DND-41 (cell line): ENCODE results near the gene POLR1F.

Experiments used
- ATAC-seq: fragments of 200-7000 bp; cut with Tn5 transposase; 3 replicates; pipeline ENCODE4 v1.9.1; 2021; ENCODE audit warnings: low read depth; ENCODE audit not compliant: insufficient read depth
- DNase-seq: peaks from one replicate; pipeline ENCODE4 v3.0.0-alpha.2; 2020
- H2AFZ ChIP-seq: 2 replicates; pipeline ENCODE4 v1.6.0; 2012; ENCODE audit warnings: low read depth, low read length
- H3K27ac ChIP-seq: 2 replicates; pipeline ENCODE4 v1.5.1; 2012; ENCODE audit warnings: low read length, inconsistent platforms
- H3K27me3 ChIP-seq: fragments of 200-600 bp; sonication (generic); 2 replicates; pipeline ENCODE4 v1.6.0; 2012; ENCODE audit warnings: low read length, mild to moderate bottlenecking, inconsistent platforms; ENCODE audit not compliant: insufficient read depth, poor library complexity
- H3K36me3 ChIP-seq: 2 replicates; pipeline ENCODE4 v1.5.1; 2012; ENCODE audit warnings: low read length, inconsistent platforms; ENCODE audit not compliant: insufficient read depth
- H3K4me1 ChIP-seq: 2 replicates; pipeline ENCODE4 v1.5.1; 2012; ENCODE audit warnings: mild to moderate bottlenecking, low read length; ENCODE audit not compliant: insufficient read depth
- H3K4me2 ChIP-seq: 2 replicates; pipeline ENCODE4 v1.6.0; 2012; ENCODE audit warnings: mild to moderate bottlenecking, moderate library complexity, low read length, inconsistent platforms; ENCODE audit not compliant: insufficient read depth
- H3K4me3 ChIP-seq, 2 experiments: fragments of 200-600 bp in 1 of 2; shearing (Covaris generic) in 1 of 2; 2 replicates each; pipeline ENCODE4 v1.5.1; 2012 to 2016; ENCODE audit warnings: inconsistent platforms in 2 of 2, low read length in 2 of 2, mild to moderate bottlenecking in 2 of 2, low read depth in 1 of 2, moderate library complexity in 1 of 2
- H3K79me2 ChIP-seq: 2 replicates; pipeline ENCODE4 v1.6.0; 2012; ENCODE audit warnings: low read length, inconsistent platforms; ENCODE audit not compliant: insufficient read depth
- H3K9ac ChIP-seq: 2 replicates; pipeline ENCODE4 v1.6.0; 2012; ENCODE audit warnings: low read depth, mild to moderate bottlenecking, inconsistent platforms, low read length, moderate library complexity
- H3K9me3 ChIP-seq: 2 replicates; pipeline ENCODE4 v1.5.1; 2012; ENCODE audit warnings: low read length, moderate library complexity, mild to moderate bottlenecking, inconsistent platforms; ENCODE audit not compliant: insufficient read depth, severe bottlenecking
- H4K20me1 ChIP-seq: 2 replicates; pipeline ENCODE4 v1.6.0; 2012; ENCODE audit warnings: low read length; ENCODE audit not compliant: insufficient read depth
- EZH2 ChIP-seq: IDR thresholded peaks from 3 replicates; pipeline ENCODE4 v1.6.1; 2012; ENCODE audit warnings: borderline replicate concordance, low read depth, mild to moderate bottlenecking, moderate library complexity, low read length, inconsistent platforms; ENCODE audit not compliant: severe bottlenecking
- TF ChIP-seq, protein P1 (sequence below): IDR thresholded peaks from 2 replicates; pipeline ENCODE4 v1.5.1; 2012; ENCODE audit warnings: borderline replicate concordance, low read length, moderate library complexity, mild to moderate bottlenecking; ENCODE audit not compliant: poor library complexity, severe bottlenecking; ENCODE audit errors: extremely low read depth

Gene POLR1F

DNA sequence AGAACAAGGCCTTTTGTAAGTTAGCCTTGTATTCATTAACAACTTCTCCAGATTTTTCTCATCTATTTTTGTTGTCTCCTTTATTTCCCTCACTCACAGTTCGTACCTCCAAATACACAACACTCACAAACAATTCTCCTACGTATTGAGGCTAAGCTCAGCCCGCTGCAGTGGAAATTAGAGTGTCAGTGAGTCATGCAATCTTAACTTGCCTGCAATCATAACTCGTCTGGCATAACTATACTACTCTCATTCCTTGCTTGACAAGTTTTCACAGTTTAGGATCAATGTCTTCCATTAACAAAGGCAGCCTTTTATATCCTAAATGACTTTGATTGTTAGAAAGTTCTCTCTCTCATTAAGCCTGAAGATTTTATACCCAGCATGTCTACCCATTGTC, 40.8 kb upstream of the POLR1F start:
- Histone ChIP-seq H3K4me2 (no peak overlapping the region), H3K36me3 (no peaks in the 10 kb centered on the region), H3K27ac (no peak overlapping the region), H3K4me3 (no peak overlapping the region), H3K79me2 (no peaks in the 10 kb centered on the region), H3K9me3 (no peaks in the 10 kb centered on the region), H4K20me1 (no peaks in the 10 kb centered on the region), H3K4me1 (no peaks in the 10 kb centered on the region), H3K9ac (no peak overlapping the region), H3K27me3 (no peaks in the 10 kb centered on the region), H2AFZ (no peak overlapping the region)
- no peak for TF ChIP-seq EZH2
- TF ChIP-seq, protein P1, sequence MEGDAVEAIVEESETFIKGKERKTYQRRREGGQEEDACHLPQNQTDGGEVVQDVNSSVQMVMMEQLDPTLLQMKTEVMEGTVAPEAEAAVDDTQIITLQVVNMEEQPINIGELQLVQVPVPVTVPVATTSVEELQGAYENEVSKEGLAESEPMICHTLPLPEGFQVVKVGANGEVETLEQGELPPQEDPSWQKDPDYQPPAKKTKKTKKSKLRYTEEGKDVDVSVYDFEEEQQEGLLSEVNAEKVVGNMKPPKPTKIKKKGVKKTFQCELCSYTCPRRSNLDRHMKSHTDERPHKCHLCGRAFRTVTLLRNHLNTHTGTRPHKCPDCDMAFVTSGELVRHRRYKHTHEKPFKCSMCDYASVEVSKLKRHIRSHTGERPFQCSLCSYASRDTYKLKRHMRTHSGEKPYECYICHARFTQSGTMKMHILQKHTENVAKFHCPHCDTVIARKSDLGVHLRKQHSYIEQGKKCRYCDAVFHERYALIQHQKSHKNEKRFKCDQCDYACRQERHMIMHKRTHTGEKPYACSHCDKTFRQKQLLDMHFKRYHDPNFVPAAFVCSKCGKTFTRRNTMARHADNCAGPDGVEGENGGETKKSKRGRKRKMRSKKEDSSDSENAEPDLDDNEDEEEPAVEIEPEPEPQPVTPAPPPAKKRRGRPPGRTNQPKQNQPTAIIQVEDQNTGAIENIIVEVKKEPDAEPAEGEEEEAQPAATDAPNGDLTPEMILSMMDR, result no peak
- ATAC-seq (no peak), DNase-seq (no peak)

GRCh38 chr7:19747740-19748339, 39.0 kb upstream of the POLR1F start:
- ATAC-seq (peak; percentile 45; the same call in 1 of the 3 replicates), DNase-seq (no peak)
- H3K4me2 ChIP-seq, result no peak overlapping the region
- no peaks in the 10 kb centered on the region for H3K27me3 ChIP-seq
- no peak overlapping the region for H3K27ac ChIP-seq
- TF ChIP-seq EZH2, result no peak
- TF ChIP-seq, protein P1, result peak; percentile 54
- no peaks in the 10 kb centered on the region for H3K36me3 ChIP-seq
- no peaks in the 10 kb centered on the region for H3K4me1 ChIP-seq
- H2AFZ ChIP-seq, result no peak overlapping the region
- H3K9me3 ChIP-seq, result no peaks in the 10 kb centered on the region
- H3K4me3 ChIP-seq, result no peak overlapping the region
- no peaks in the 10 kb centered on the region for H3K79me2 ChIP-seq
- H4K20me1 ChIP-seq, result no peaks in the 10 kb centered on the region
- H3K9ac ChIP-seq, result no peak overlapping the region

DNA sequence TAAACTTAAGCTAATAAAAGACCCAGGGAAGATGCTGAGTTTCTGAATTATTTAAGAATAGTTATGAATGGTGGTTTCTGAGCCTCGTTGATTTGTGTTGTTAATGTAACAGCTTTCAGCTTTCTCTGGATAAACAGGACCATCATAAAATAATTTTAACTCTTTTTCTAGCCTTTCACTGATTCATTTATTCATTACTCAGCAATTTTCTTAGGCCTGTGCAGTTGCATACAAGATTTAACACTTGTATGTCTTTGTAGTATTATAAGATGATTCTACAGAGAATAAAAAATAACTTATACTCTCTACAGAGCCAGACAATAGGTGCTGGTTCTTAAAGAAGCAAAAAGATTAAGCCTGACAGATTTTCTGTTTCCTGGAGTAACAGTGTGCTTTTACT, 35.2 kb upstream of the POLR1F start:
- Histone ChIP-seq H3K27ac (no peak overlapping the region), H3K4me2 (no peak overlapping the region), H3K27me3 (no peaks in the 10 kb centered on the region), H3K4me3 (no peak overlapping the region), H2AFZ (no peak overlapping the region), H4K20me1 (no peaks in the 10 kb centered on the region), H3K9me3 (no peaks in the 10 kb centered on the region), H3K79me2 (no peaks in the 10 kb centered on the region), H3K9ac (no peak overlapping the region), H3K36me3 (no peaks in the 10 kb centered on the region), H3K4me1 (no peaks in the 10 kb centered on the region)
- ATAC-seq, result no peak
- DNase-seq, result no peak
- no peak for TF ChIP-seq EZH2
- TF ChIP-seq, protein P1, result no peak

DNA sequence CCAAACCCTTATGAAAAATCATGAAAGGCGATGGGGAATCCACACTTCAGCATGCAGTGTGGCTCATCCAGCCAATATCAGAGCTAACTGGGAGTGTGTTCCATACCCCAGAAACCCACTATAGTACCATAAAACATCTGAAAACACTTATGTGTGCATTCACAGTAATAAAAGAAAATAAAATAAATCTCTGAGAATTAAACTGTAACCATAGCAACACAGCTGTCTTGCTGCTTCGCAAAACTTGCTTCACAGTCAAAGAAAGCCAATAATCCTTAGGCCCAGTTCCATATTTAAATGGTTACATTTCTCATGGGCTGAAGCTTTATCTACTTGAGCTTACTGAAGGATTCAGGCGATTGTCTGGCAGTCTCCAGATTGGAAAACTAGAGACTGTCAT, 19.9 kb upstream of the POLR1F start:
- H3K4me1 ChIP-seq, result no peaks in the 10 kb centered on the region
- no peaks in the 10 kb centered on the region for H3K9me3 ChIP-seq
- DNase-seq (no peak), ATAC-seq (no peak)
- no peaks in the 10 kb centered on the region for H3K27me3 ChIP-seq
- no peak overlapping the region for H3K4me2 ChIP-seq
- no peak overlapping the region for H3K4me3 ChIP-seq
- TF ChIP-seq EZH2, result no peak
- TF ChIP-seq, protein P1, result no peak
- no peak overlapping the region for H3K9ac ChIP-seq
- no peak overlapping the region for H3K27ac ChIP-seq
- no peak overlapping the region for H2AFZ ChIP-seq
- H3K79me2 ChIP-seq, result no peaks in the 10 kb centered on the region
- no peaks in the 10 kb centered on the region for H3K36me3 ChIP-seq
- no peaks in the 10 kb centered on the region for H4K20me1 ChIP-seq
